Bladder microvascular endothelial cell (primary cell): ENCODE measurements around the gene SIGLEC14. TPM values are rescaled to one million over a fixed set of nuclear protein-coding genes. Genes with fewer than 3 reads are reported as not detected.

Experiments
- total RNA-seq: library from RNA; depleted of rRNA; stranded (reverse); fragments of >200 nt; gene quantifications from 2 replicates; pipeline ENCODE4 v1.2.3, GENCODE V29; 2014

SIGLEC14 gene
- total RNA-seq: 0.13 TPM in 1 of 2 replicates, not detected in the other

GRCh38 chr19:51646730-51647129 is at the start of gene SIGLEC14:
TSS of gene SIGLEC14 (minus strand) at chr19:51646825. CDS start at chr19:51646759, 66 bp downstream.

GRCh38 chr19:51693260-51693659 is 46.6 kb upstream of the SIGLEC14 start, which contains the start of gene SPACA6:
TSS of gene SPACA6 (plus strand) at chr19:51693330. CDS start at chr19:51693527, 197 bp downstream.

GRCh38 chr19:51630315-51630714 is 16.3 kb downstream of the SIGLEC14 start, which contains the start of gene SIGLEC5:
TSS of gene SIGLEC5 (minus strand) at chr19:51630401. CDS start at chr19:51630335, 66 bp downstream.

Other genes starting within 250 kb of the SIGLEC14 start
- not detected in 2 replicates for gene SIGLEC10, start 229.2 kb downstream of the SIGLEC14 start, total RNA-seq
- gene SIGLEC8, start 188.4 kb downstream of the SIGLEC14 start, total RNA-seq: not detected in 2 replicates
- not detected in 2 replicates for gene CEACAM18, start 168.3 kb downstream of the SIGLEC14 start, total RNA-seq
- not detected in 2 replicates for gene SIGLEC12, start 145.0 kb downstream of the SIGLEC14 start, total RNA-seq
- gene SIGLEC6, start 115.2 kb downstream of the SIGLEC14 start, total RNA-seq: not detected in 2 replicates
- gene ZNF175, start 75.5 kb downstream of the SIGLEC14 start, total RNA-seq: 2.6 and 7.4 TPM in 2 replicates
- not detected in 2 replicates for gene SIGLEC5, start 16.4 kb downstream of the SIGLEC14 start, total RNA-seq
- gene SPACA6, start 46.5 kb upstream of the SIGLEC14 start, total RNA-seq: 4.7 and 8.5 TPM in 2 replicates
- gene HAS1, start 77.2 kb upstream of the SIGLEC14 start, total RNA-seq: not detected in 2 replicates
- gene FPR1, start 105.1 kb upstream of the SIGLEC14 start, total RNA-seq: not detected in 2 replicates
- not detected in 2 replicates for gene FPR2, start 114.4 kb upstream of the SIGLEC14 start, total RNA-seq
- not detected in 2 replicates for gene FPR3, start 148.3 kb upstream of the SIGLEC14 start, total RNA-seq
- gene ZNF577, start 241.1 kb upstream of the SIGLEC14 start, total RNA-seq: 1.6 and 6.9 TPM in 2 replicates